ENCODE results near the gene RAB37. TPM values are rescaled to one million over a fixed set of nuclear protein-coding genes. Genes with fewer than 3 reads are reported as not detected.
A peak's percentile ranks its signal among the peaks of the same experiment; 100 is the strongest.

The RAB37 gene
- total and polyA plus RNA-seq, 9 of the 15 experiments (the other 6 are each of a cell fraction or from before 2014, with no cell fraction given), result 0.03 to 0.27 (median 0.11) TPM; not detected in 4

- no peak for TF ChIP-seq ZNF589 (CRISPR knock-in tag; IDR thresholded peaks at IDR 0.05; ENCODE audit: low read depth)
- TF ChIP-seq TAL1 (IDR thresholded peaks at IDR 0.05), result no peak
- no peak for TF ChIP-seq NR0B1 (IDR thresholded peaks at IDR 0.05; ENCODE audit: partially characterized antibody)
- TF ChIP-seq BCLAF1 (IDR thresholded peaks at IDR 0.05; ENCODE audit: borderline replicate concordance in 1 of 2, control insufficient read depth in 1 of 2, low read depth in 2 of 2, low read length in 1 of 2), result no peak
- no peak for TF ChIP-seq CBX3 (IDR thresholded peaks at IDR 0.05; ENCODE audit: borderline replicate concordance in 1 of 2, low read length in 2 of 2)
- no peak for TF ChIP-seq HEY1 (CRISPR knock-in tag; IDR thresholded peaks at IDR 0.05; ENCODE audit: borderline replicate concordance)
- no peak for TF ChIP-seq SNAPC5 (CRISPR knock-in tag; IDR thresholded peaks at IDR 0.05)
- no peak for TF ChIP-seq TEAD4 (IDR thresholded peaks at IDR 0.05; ENCODE audit: low read length)
- TF ChIP-seq TEAD4 (CRISPR knock-in tag; IDR thresholded peaks at IDR 0.05; ENCODE audit: borderline replicate concordance), result no peak
- no peak for TF ChIP-seq FOXA3 (CRISPR knock-in tag; conservative IDR thresholded peaks at IDR 0.05 in 1 of 2, IDR thresholded peaks at IDR 0.05 in 1 of 2)
- no peak for TF ChIP-seq PCBP1 (IDR thresholded peaks at IDR 0.05; ENCODE audit: low read depth, low read length, poor library complexity, severe bottlenecking)
- TF ChIP-seq FOXJ2 (tag; IDR thresholded peaks at IDR 0.05), result no peak
- TF ChIP-seq VEZF1 (CRISPR knock-in tag; IDR thresholded peaks at IDR 0.05), result peak; percentile 46; the same call in 1 of the 2 replicates
- no peak for TF ChIP-seq ZNF3 (CRISPR knock-in tag; IDR thresholded peaks at IDR 0.05)
- TF ChIP-seq ZNF175 (CRISPR knock-in tag; IDR thresholded peaks at IDR 0.05; ENCODE audit: low read depth), result no peak
- no peak for TF ChIP-seq SMAD4 (CRISPR knock-in tag; conservative IDR thresholded peaks at IDR 0.05)
- TF ChIP-seq RBM39 (optimal IDR thresholded peaks at IDR 0.05; ENCODE audit: low read depth, low read length), result no peak
- no peak for TF ChIP-seq ZNF57 (CRISPR knock-in tag; IDR thresholded peaks at IDR 0.05)
- TF ChIP-seq TAF1 (IDR thresholded peaks at IDR 0.05; ENCODE audit: control insufficient read depth, extremely low read depth, insufficient read depth, low read length, severe bottlenecking), result no peak
- no peak for TF ChIP-seq ETS2 (tag; IDR thresholded peaks at IDR 0.05; ENCODE audit: borderline replicate concordance, poor library complexity, severe bottlenecking)
- no peak for TF ChIP-seq TAF9B (IDR thresholded peaks at IDR 0.05; ENCODE audit: partially characterized antibody)
Measured at GRCh38 chr17:74744714-74745547, 7.9 kb downstream of the RAB37 start (continued).

All from K562 (cell line).